Breast epithelium (tissue), 3 donors: ENCODE data around the gene SETD2.

Source experiments
- POLR2A ChIP-seq: fragments of 450-650 bp; IDR thresholded peaks from one replicate; pipeline ENCODE4 v1.6.1; 2016; ENCODE audit warnings: antibody characterized with exemption, mild to moderate bottlenecking, moderate library complexity
- POLR2AphosphoS5 ChIP-seq, 3 donors: sonication (generic); formaldehyde crosslinking; IDR thresholded peaks; one replicate each; pipeline ENCODE4 v1.6.1; 2017; ENCODE audit warnings: antibody characterized with exemption in 3 of 3
- TF ChIP-seq, protein P1 (sequence below), 3 donors: fragments of 450-650 bp; IDR thresholded peaks; one replicate each; pipeline ENCODE4 v1.5.1; 2016 to 2017; ENCODE audit warnings: antibody characterized with exemption in 3 of 3, mild to moderate bottlenecking in 3 of 3, moderate library complexity in 3 of 3

DNA sequence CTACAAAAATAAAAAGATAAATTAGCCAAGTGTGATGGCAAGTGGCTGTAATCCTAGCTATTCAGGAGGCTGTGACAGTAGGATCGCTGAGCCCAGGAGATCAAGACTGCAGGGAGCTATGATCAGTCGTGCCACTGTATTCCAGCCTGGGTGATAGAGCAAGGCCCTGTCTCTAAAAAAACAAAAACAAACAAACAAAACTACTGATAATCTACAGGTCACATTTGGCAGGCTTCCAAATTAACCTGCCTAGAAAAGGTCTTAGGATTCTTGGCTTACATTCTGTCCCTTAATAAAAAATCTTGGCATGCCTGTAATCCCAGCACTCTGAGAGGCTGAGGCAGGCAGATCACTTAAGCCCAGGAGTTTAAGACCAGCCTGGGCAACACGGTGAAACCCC lies 33.4 kb upstream of the SETD2 start:
- TF ChIP-seq, protein P1, sequence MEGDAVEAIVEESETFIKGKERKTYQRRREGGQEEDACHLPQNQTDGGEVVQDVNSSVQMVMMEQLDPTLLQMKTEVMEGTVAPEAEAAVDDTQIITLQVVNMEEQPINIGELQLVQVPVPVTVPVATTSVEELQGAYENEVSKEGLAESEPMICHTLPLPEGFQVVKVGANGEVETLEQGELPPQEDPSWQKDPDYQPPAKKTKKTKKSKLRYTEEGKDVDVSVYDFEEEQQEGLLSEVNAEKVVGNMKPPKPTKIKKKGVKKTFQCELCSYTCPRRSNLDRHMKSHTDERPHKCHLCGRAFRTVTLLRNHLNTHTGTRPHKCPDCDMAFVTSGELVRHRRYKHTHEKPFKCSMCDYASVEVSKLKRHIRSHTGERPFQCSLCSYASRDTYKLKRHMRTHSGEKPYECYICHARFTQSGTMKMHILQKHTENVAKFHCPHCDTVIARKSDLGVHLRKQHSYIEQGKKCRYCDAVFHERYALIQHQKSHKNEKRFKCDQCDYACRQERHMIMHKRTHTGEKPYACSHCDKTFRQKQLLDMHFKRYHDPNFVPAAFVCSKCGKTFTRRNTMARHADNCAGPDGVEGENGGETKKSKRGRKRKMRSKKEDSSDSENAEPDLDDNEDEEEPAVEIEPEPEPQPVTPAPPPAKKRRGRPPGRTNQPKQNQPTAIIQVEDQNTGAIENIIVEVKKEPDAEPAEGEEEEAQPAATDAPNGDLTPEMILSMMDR (IDR thresholded peaks at IDR 0.05) = no peak
- TF ChIP-seq POLR2AphosphoS5 (IDR thresholded peaks at IDR 0.05) (no peak), POLR2A (no peak)
